Stimulated activated CD4-positive, alpha-beta T cell treated with anti-CD3 and anti-CD28 coated beads, Interleukin-2, amount 100 ng/mL, for 24 hours (primary cell): ENCODE data around the gene CTSS.
A peak's percentile ranks its signal among the peaks of the same experiment; 100 is the strongest.
"Not testable (repeated sequence)": the region's sequence is repeated elsewhere in the genome, so short reads cannot be mapped to it uniquely, and the experiment has no call there.

ENCODE experiments used
- DNase-seq, 2 donors: peaks; one replicate each; pipeline ENCODE4 v3.0.0-alpha.2; 2020

Gene CTSS

GRCh38 chr1:150765296-150765976 is at the start of gene CTSS:
Gene CTSS, minus strand, starts transcription at chr1:150765778. Its CDS starts 1,015 bp downstream, at chr1:150764763.
- DNase-seq, result no peak

- DNase-seq, result peak in 1 of 2 donors; percentile 23
Measured at GRCh38 chr1:150813028-150813707, 47.6 kb upstream of the CTSS start.

- DNase-seq, result no peak
Measured at GRCh38 chr1:150810958-150811659, 45.5 kb upstream of the CTSS start.

- DNase-seq, result no peak
Measured at GRCh38 chr1:150809651-150810050, 44.1 kb upstream of the CTSS start.

GRCh38 chr1:150808846-150809245 is 43.3 kb upstream of the CTSS start:
- DNase-seq, result no peak

GRCh38 chr1:150808121-150808520 is 42.5 kb upstream of the CTSS start, which contains the start of gene CTSK:
Gene CTSK, minus strand, starts transcription at chr1:150808260. Its CDS starts 1,455 bp downstream, at chr1:150806805.
- no peak for DNase-seq

GRCh38 chr1:150807249-150808023 is 41.9 kb upstream of the CTSS start:
- no peak for DNase-seq

- DNase-seq, result no peak
Measured at GRCh38 chr1:150805899-150806298, 40.3 kb upstream of the CTSS start.

GRCh38 chr1:150804671-150805070 is 39.1 kb upstream of the CTSS start:
- DNase-seq, result no peak

GRCh38 chr1:150799089-150799488 is 33.5 kb upstream of the CTSS start:
- DNase-seq, result no peak

- DNase-seq, result no peak
Measured at GRCh38 chr1:150798525-150798924, 32.9 kb upstream of the CTSS start.

GRCh38 chr1:150796374-150796773 is 30.8 kb upstream of the CTSS start:
- no peak for DNase-seq

- DNase-seq, result not testable (repeated sequence)
Measured at GRCh38 chr1:150793778-150794177, 28.2 kb upstream of the CTSS start.

- no peak for DNase-seq
Measured at GRCh38 chr1:150793221-150793620, 27.6 kb upstream of the CTSS start.

GRCh38 chr1:150791585-150791984 is 26.0 kb upstream of the CTSS start:
- no peak for DNase-seq

GRCh38 chr1:150789396-150789795 is 23.8 kb upstream of the CTSS start:
- DNase-seq, result no peak

- DNase-seq, result no peak
Measured at GRCh38 chr1:150788946-150789345, 23.4 kb upstream of the CTSS start.

GRCh38 chr1:150787455-150787854 is 21.9 kb upstream of the CTSS start:
- no peak for DNase-seq

GRCh38 chr1:150780510-150780909 is 14.9 kb upstream of the CTSS start:
- DNase-seq, result no peak

GRCh38 chr1:150778409-150778808 is 12.8 kb upstream of the CTSS start:
- DNase-seq, result no peak

- DNase-seq, result no peak
Measured at GRCh38 chr1:150777544-150777943, 12.0 kb upstream of the CTSS start.

GRCh38 chr1:150775931-150776505 is 10.4 kb upstream of the CTSS start:
- DNase-seq, result not testable (repeated sequence)

- DNase-seq, result no peak
Measured at GRCh38 chr1:150775276-150775675, 9.7 kb upstream of the CTSS start.
